Retinal pigment epithelial cell (primary cell): ENCODE measurements around the gene ME1.
"Not testable (repeated sequence)": the region's sequence is repeated elsewhere in the genome, so short reads cannot be mapped to it uniquely, and the experiment has no call there.

ENCODE experiments used
- DNase-seq: peaks from one replicate; pipeline ENCODE4 v3.0.0-alpha.2; 2010; ENCODE audit warnings: low read depth
- H3K4me3 ChIP-seq: 2 replicates; pipeline ENCODE4 v1.5.1; 2011; ENCODE audit warnings: mild to moderate bottlenecking, low read length, control low read depth, moderate library complexity
- TF ChIP-seq, protein P1 (sequence below): conservative IDR thresholded peaks from 2 replicates; pipeline ENCODE4 v1.5.1; 2011; ENCODE audit warnings: low read depth, low read length, control low read depth, inconsistent platforms

Gene ME1

DNA sequence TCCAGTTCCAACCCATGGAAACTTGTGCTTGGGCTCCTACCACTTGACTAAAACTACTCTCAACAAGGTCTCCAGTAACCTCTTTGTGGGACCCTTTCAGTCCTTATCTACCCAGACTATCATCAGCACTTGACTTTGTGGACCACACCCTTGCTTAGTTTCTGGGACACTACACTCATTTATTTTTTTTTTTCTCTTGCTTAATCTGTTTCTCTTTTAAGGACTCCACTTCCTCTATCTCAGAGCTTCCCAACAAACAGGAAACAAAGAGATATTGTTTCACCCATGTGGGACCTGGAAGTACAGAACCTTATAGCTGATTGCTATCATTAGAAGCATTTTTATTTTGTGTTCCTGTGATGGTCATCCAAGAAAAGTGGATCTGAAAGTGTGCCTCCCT lies 28.8 kb upstream of the ME1 start:
- no peak for DNase-seq
- H3K4me3 ChIP-seq, result no peak overlapping the region
- TF ChIP-seq, protein P1, sequence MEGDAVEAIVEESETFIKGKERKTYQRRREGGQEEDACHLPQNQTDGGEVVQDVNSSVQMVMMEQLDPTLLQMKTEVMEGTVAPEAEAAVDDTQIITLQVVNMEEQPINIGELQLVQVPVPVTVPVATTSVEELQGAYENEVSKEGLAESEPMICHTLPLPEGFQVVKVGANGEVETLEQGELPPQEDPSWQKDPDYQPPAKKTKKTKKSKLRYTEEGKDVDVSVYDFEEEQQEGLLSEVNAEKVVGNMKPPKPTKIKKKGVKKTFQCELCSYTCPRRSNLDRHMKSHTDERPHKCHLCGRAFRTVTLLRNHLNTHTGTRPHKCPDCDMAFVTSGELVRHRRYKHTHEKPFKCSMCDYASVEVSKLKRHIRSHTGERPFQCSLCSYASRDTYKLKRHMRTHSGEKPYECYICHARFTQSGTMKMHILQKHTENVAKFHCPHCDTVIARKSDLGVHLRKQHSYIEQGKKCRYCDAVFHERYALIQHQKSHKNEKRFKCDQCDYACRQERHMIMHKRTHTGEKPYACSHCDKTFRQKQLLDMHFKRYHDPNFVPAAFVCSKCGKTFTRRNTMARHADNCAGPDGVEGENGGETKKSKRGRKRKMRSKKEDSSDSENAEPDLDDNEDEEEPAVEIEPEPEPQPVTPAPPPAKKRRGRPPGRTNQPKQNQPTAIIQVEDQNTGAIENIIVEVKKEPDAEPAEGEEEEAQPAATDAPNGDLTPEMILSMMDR, result no peak

DNA sequence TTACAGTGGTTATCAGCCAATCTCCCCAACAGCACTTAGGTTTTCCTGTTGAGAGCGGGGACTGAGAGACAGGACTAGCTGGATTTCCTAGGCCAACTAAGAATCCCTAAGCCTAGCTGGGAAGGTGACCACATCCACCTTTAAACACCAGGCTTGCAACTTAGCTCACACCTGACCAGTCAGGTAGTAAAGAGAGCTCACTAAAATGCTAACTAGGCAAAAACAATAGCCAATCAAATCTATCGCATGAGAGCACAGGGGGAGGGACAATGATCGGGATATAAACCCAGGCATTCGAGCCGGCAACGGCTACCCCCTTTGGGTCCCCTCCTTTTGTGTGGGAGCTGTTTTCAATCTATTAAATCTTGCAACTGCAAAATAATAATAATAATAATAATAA lies 19.2 kb upstream of the ME1 start:
- DNase-seq, H3K4me3 ChIP-seq: not testable (repeated sequence)

- H3K4me3 ChIP-seq, DNase-seq: not testable (repeated sequence)
These were observed 13.3 kb upstream of the ME1 start for GRCh38 chr6:83444086-83444699.

DNA sequence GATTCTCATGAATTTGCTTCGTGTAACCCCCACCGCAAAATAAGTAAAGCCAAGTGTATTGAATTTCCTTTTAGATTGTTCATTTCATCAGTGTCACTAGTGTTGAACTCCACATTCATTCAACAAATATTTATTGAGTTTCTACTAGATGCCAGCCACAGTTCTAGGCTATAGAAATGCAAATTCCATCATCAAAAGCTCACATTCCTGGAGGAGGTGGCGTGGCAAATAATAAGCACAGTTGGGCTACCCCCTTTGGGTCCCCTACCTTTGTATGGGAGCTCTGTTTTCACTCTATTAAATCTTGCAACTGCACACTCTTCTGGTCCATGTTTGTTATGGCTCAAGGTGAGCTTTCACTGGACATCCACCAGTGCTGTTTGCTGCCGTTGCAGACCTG lies 12.7 kb upstream of the ME1 start:
- DNase-seq, result no peak
- no peak overlapping the region for H3K4me3 ChIP-seq
- TF ChIP-seq, protein P1, result no peak

DNA sequence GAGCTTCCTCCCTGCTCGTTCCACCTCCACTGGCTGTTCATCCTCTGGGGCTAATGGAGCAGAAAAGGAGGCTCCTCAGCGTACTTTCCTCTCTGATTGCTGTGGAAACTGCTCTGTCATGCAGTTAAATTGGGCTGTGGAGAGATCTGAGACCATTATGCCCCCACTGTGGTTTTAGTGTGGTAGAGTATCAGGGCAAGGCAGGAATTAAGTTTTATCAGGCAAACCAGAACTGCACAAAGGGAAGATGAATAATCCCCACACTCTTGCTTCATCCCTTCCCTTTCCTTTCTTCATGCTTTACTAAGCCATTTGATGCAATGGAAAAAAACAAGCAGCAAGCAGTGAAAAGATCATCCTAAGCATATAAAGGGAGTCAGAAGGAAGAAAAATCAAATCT lies 11.9 kb upstream of the ME1 start:
- no peak overlapping the region for H3K4me3 ChIP-seq
- TF ChIP-seq, protein P1, result no peak
- no peak for DNase-seq

- no peak for DNase-seq
- TF ChIP-seq, protein P1, result no peak
These were observed 8.3 kb upstream of the ME1 start for GRCh38 chr6:83439201-83439600.

DNA sequence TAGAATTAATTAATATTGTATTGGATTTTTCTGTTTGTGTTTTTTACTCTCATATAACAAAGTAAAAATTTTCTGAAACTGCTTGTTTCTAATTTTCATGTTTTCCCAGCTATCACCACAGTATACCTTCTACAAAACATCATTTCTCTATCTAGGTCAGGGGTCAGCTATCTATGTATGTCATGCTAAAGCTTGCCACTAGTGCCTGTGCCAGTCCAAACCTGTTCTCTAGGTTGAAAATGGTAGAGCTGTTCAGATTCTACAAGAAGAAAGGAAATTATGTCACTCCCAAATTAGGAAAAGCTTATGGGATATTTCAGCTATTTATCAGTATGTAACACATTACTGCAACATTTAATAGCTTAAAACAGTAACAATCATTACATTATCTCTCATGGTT lies 5.8 kb upstream of the ME1 start:
- no peak overlapping the region for H3K4me3 ChIP-seq
- TF ChIP-seq, protein P1, result no peak
- DNase-seq, result no peak

More at GRCh38 chr6:83439201-83439600, 8.3 kb upstream of the ME1 start:
- no peak overlapping the region for H3K4me3 ChIP-seq

- DNase-seq, result no peak
- TF ChIP-seq, protein P1, result no peak
- no peak overlapping the region for H3K4me3 ChIP-seq
These were observed 2.3 kb upstream of the ME1 start for GRCh38 chr6:83433177-83433576.
